ENCODE data around the gene N4BP2L2. TPM values are rescaled to one million over a fixed set of nuclear protein-coding genes. Genes with fewer than 3 reads are reported as not detected.
A peak's percentile ranks its signal among the peaks of the same experiment; 100 is the strongest.

The N4BP2L2 gene
- total and polyA plus RNA-seq, 9 of the 15 experiments (the other 6 are each of a cell fraction or from before 2014, with no cell fraction given), result 33.9 to 76.4 (median 48.7) TPM

DNA sequence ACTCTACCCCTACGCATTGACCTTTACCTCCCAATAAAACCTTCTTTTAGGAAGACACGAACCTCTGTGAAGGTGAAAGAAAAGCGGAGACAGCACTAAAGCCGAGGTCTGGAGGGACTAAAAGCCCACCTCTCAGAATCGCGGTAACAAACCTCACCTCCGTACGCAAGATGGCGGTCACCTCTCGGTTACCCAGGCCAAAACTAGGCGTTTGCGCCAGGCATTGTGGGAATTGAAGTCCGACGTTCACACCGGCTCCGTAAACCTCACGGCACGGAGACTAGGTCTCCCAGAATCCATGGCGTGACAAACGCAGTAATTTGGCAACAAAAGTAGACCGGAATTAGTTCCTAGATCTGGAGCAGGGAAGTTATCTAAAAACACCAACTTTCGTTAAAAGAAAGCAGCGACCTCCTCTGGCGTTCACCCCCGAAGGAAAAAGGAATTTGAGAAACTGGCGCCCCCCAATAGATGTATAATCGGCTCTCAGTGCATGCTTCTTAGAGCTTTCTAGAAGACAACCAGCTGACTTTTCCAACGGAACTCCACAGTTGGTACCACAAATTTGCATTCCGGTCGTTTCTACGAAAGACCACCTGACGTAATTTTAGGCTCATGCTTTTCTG lies at the start of gene N4BP2L2 (continued):
- TF ChIP-seq, protein P1, sequence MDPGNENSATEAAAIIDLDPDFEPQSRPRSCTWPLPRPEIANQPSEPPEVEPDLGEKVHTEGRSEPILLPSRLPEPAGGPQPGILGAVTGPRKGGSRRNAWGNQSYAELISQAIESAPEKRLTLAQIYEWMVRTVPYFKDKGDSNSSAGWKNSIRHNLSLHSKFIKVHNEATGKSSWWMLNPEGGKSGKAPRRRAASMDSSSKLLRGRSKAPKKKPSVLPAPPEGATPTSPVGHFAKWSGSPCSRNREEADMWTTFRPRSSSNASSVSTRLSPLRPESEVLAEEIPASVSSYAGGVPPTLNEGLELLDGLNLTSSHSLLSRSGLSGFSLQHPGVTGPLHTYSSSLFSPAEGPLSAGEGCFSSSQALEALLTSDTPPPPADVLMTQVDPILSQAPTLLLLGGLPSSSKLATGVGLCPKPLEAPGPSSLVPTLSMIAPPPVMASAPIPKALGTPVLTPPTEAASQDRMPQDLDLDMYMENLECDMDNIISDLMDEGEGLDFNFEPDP (CRISPR knock-in tag; IDR thresholded peaks at IDR 0.05), result no peak
- TF ChIP-seq KAT7 (CRISPR knock-in tag; IDR thresholded peaks at IDR 0.05; ENCODE audit: borderline replicate concordance), result no peak
- no peak for TF ChIP-seq ZNF75A (CRISPR knock-in tag; IDR thresholded peaks at IDR 0.05)
- no peak for TF ChIP-seq SMARCE1 (IDR thresholded peaks at IDR 0.05)
- no peak for TF ChIP-seq SMAD2 (IDR thresholded peaks at IDR 0.05; ENCODE audit: low read depth, low read length)
- no peak for TF ChIP-seq SMARCC2 (IDR thresholded peaks at IDR 0.05; ENCODE audit: low read depth)
- TF ChIP-seq JUND (IDR thresholded peaks at IDR 0.05; ENCODE audit: borderline replicate concordance, low read depth, low read length), result 0 out of 2 replicates have a peak, but pooled peaks have one; percentile 32
- TF ChIP-seq JUND (tag; IDR thresholded peaks at IDR 0.05; ENCODE audit: borderline replicate concordance, low read depth, low read length), result no peak; the same call in 2 of the 3 replicates
- TF ChIP-seq HDAC1 (IDR thresholded peaks at IDR 0.05), result no peak
- no peak for TF ChIP-seq BMI1 (IDR thresholded peaks at IDR 0.05; ENCODE audit: low read length)
- peak; percentile 11 to 60; a peak in 2 of 4 replicates for TF ChIP-seq FOXK2 (conservative IDR thresholded peaks at IDR 0.05 in 1 of 2, IDR thresholded peaks at IDR 0.05 in 1 of 2; ENCODE audit: low read depth in 2 of 2)
- TF ChIP-seq ETV6 (IDR thresholded peaks at IDR 0.05; ENCODE audit: borderline replicate concordance in 1 of 2, low read depth in 2 of 2, low read length in 1 of 2), result no peak
- TF ChIP-seq ETV6 (CRISPR knock-in tag; IDR thresholded peaks at IDR 0.05; ENCODE audit: borderline replicate concordance), result no peak
- TF ChIP-seq POLR2H (tag; IDR thresholded peaks at IDR 0.05; ENCODE audit: low read depth), result peak; percentile 79
- TF ChIP-seq, protein P2, sequence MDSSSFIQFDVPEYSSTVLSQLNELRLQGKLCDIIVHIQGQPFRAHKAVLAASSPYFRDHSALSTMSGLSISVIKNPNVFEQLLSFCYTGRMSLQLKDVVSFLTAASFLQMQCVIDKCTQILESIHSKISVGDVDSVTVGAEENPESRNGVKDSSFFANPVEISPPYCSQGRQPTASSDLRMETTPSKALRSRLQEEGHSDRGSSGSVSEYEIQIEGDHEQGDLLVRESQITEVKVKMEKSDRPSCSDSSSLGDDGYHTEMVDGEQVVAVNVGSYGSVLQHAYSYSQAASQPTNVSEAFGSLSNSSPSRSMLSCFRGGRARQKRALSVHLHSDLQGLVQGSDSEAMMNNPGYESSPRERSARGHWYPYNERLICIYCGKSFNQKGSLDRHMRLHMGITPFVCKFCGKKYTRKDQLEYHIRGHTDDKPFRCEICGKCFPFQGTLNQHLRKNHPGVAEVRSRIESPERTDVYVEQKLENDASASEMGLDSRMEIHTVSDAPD (CRISPR knock-in tag; IDR thresholded peaks at IDR 0.05), result no peak
- TF ChIP-seq TBP (optimal IDR thresholded peaks at IDR 0.05; ENCODE audit: low read depth, low read length), result peak; percentile 91
- TF ChIP-seq ZNF232 (CRISPR knock-in tag; IDR thresholded peaks at IDR 0.05), result no peak
- peak; percentile 69 to 78; a peak in 3 of 4 replicates for TF ChIP-seq SIX5 (IDR thresholded peaks at IDR 0.05; ENCODE audit: borderline replicate concordance in 1 of 2, insufficient read depth in 1 of 2, low read depth in 1 of 2, low read length in 2 of 2)
